PC-9 (cell line): ENCODE results near the gene NID1. TPM values are rescaled to one million over a fixed set of nuclear protein-coding genes. Genes with fewer than 3 reads are reported as not detected.

ENCODE experiments used
- BruUV-seq: library from RNA; stranded (reverse); fragments of 400-500 nt; replicated peaks from 2 replicates; lab custom pipeline; 2021; lab: Mats Ljungman, UMichigan
- CTCF ChIA-PET: fragments of 300-600 bp; sonication (Branson Sonifier 250); formaldehyde crosslinking; loops from one replicate; lab custom pipeline; 2022; ENCODE audit warnings: antibody characterized with exemption; lab: Charles Lee
- POLR2A ChIA-PET: fragments of 300-600 bp; sonication (Branson Sonifier 250); formaldehyde crosslinking; loops from one replicate; lab custom pipeline; 2022; ENCODE audit warnings: antibody characterized with exemption; ENCODE audit not compliant: unreplicated experiment; lab: Charles Lee
- DNase-seq, 2 experiments: peaks; one replicate each; pipeline versions ENCODE4 v3.0.0 to v3.0.0-alpha.2; 2015 to 2022; ENCODE audit warnings: mixed read lengths in 1 of 2
- H2AFZ ChIP-seq: fragments of 200-600 bp; sonication (generic); 2 replicates; pipeline ENCODE4 v1.8.1; 2017; ENCODE audit warnings: antibody characterized with exemption
- H3F3A ChIP-seq: fragments of 200-600 bp; sonication (generic); 2 replicates; pipeline ENCODE4 v1.8.1; 2017; ENCODE audit warnings: antibody characterized with exemption, mild to moderate bottlenecking, low read depth; ENCODE audit not compliant: insufficient read depth
- H3K27ac ChIP-seq: fragments of 200-600 bp; sonication (generic); 2 replicates; pipeline ENCODE4 v1.6.1; 2016; ENCODE audit warnings: mixed run types
- H3K27me3 ChIP-seq: fragments of 200-600 bp; sonication (generic); 2 replicates; pipeline ENCODE4 v1.6.1; 2016; ENCODE audit warnings: low read depth, mixed run types; ENCODE audit not compliant: insufficient read depth
- H3K36me3 ChIP-seq: fragments of 200-600 bp; sonication (generic); 2 replicates; pipeline ENCODE4 v1.6.1; 2016; ENCODE audit warnings: low read depth, mixed run types
- H3K4me1 ChIP-seq: fragments of 200-600 bp; sonication (generic); replicated peaks from 2 replicates; pipeline ENCODE4 v1.6.1; 2016; ENCODE audit warnings: mixed run types; ENCODE audit not compliant: insufficient read depth
- H3K4me2 ChIP-seq: fragments of 200-600 bp; sonication (generic); 2 replicates; pipeline ENCODE4 v1.6.1; 2017; ENCODE audit warnings: mixed run types
- H3K4me3 ChIP-seq: fragments of 200-600 bp; sonication (generic); 2 replicates; pipeline ENCODE4 v1.6.1; 2016; ENCODE audit warnings: mixed run types
- H3K79me2 ChIP-seq: fragments of 200-600 bp; sonication (generic); 2 replicates; pipeline ENCODE4 v1.6.1; 2017; ENCODE audit warnings: low read depth, mixed run types
- H3K9me2 ChIP-seq: fragments of 200-600 bp; sonication (generic); 2 replicates; pipeline ENCODE4 v1.8.1; 2017; ENCODE audit warnings: mild to moderate bottlenecking; ENCODE audit not compliant: insufficient read depth
- H3K9me3 ChIP-seq: fragments of 200-600 bp; sonication (generic); 2 replicates; pipeline ENCODE4 v1.8.1; 2016; ENCODE audit warnings: low read depth; ENCODE audit not compliant: insufficient read depth
- H4K20me1 ChIP-seq: fragments of 200-600 bp; sonication (generic); 2 replicates; pipeline ENCODE4 v1.8.1; 2017; ENCODE audit not compliant: insufficient read depth
- EZH2 ChIP-seq: fragments of 200-600 bp; sonication (generic); IDR thresholded peaks from 2 replicates; pipeline ENCODE4 v1.8.0; 2017; ENCODE audit warnings: antibody characterized with exemption, low read depth
- intact Hi-C: fragments of 100-400 bp; cut with micrococcal nuclease; formaldehyde crosslinking; loops from one replicate; pipeline ENCODE4 v1.10.0; 2022; ENCODE audit not compliant: unreplicated experiment
- total RNA-seq: library from RNA; stranded (reverse); gene quantifications from 2 replicates; pipeline ENCODE4 v1.2.3, GENCODE V29; 2021
- TF ChIP-seq, protein P1 (sequence below): fragments of 200-600 bp; sonication (generic); conservative IDR thresholded peaks from 2 replicates; pipeline ENCODE4 v1.6.1; 2017; ENCODE audit warnings: mixed run types, antibody characterized with exemption, mild to moderate bottlenecking, moderate library complexity

The NID1 gene
- total RNA-seq, 1 experiment from 2014 or later = not detected

DNA sequence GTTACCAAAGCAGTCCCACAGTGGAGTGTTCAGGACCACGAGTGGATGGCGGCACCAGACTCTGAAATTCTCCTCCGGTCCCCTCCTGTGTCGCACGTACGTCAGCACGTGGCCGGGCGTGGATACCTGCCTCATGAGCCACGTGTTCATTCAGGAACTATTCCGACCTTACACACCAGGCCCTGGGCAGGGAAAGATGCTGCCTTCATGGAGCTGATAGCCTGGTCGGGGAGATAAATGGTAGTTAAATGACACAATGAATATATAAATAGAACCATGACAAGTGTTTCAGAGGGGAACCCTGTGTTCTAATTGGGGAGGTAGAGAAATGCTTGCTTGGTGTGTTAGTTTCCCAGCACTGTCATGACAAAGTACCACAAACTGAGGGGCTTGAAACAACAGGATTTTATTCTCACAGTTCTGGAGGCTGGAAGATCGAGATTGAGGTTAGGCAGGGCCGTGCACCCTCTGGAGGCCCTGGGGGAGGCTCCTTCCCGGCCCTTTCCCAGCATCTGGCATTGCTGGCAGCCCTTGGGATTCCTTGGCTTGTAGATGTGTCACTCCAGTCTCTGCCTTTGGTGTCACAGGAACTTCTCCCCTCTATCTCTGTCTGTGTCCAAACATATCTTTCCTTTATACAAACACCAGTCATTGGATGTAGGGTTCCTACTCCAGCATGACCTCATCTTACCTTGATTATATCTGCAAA lies 48.6 kb upstream of the NID1 start:
- ChIA-PET CTCF (no interaction called here), POLR2A (no interaction called here)
- H2AFZ ChIP-seq = no peak overlapping the region
- H3K9me2 ChIP-seq = no peaks in the 10 kb centered on the region
- H3K79me2 ChIP-seq = no peaks in the 10 kb centered on the region
- intact Hi-C loops = no loop called here
- TF ChIP-seq EZH2 = no peak
- TF ChIP-seq, protein P1, sequence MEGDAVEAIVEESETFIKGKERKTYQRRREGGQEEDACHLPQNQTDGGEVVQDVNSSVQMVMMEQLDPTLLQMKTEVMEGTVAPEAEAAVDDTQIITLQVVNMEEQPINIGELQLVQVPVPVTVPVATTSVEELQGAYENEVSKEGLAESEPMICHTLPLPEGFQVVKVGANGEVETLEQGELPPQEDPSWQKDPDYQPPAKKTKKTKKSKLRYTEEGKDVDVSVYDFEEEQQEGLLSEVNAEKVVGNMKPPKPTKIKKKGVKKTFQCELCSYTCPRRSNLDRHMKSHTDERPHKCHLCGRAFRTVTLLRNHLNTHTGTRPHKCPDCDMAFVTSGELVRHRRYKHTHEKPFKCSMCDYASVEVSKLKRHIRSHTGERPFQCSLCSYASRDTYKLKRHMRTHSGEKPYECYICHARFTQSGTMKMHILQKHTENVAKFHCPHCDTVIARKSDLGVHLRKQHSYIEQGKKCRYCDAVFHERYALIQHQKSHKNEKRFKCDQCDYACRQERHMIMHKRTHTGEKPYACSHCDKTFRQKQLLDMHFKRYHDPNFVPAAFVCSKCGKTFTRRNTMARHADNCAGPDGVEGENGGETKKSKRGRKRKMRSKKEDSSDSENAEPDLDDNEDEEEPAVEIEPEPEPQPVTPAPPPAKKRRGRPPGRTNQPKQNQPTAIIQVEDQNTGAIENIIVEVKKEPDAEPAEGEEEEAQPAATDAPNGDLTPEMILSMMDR = no peak
- no peaks in the 10 kb centered on the region for H3F3A ChIP-seq
- 0 out of 2 replicates have a peak, but pooled peaks cover 4% of the 10 kb centered on the region for H3K4me1 ChIP-seq
- no peak overlapping the region for H3K27ac ChIP-seq
- no peak overlapping the region for H3K4me2 ChIP-seq
- no peaks in the 10 kb centered on the region for H3K9me3 ChIP-seq
- no peak overlapping the region for H3K4me3 ChIP-seq
- no peaks in the 10 kb centered on the region for H4K20me1 ChIP-seq
- no peak for DNase-seq
- H3K27me3 ChIP-seq = no peaks in the 10 kb centered on the region
- BruUV-seq = no TSS peak
- no peaks in the 10 kb centered on the region for H3K36me3 ChIP-seq

DNA sequence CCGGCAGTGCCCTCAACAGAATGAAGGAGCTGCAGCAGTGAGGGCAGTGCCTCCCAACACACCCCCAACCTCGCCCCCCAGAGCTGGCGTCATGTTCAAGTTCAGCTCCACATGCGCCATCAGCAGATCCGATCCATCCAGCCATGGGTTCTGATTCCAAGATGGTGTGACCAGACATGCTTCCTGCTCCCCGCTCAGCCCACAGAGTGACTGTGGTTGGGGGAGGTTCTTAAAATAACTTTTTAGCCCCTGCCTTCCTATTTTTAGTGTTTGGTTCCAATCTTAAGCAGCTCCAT lies 47.4 kb upstream of the NID1 start:
- no peak for DNase-seq
- no peaks in the 10 kb centered on the region for H3F3A ChIP-seq
- H3K27ac ChIP-seq = no peak overlapping the region
- H3K4me1 ChIP-seq = 0 out of 2 replicates have a peak, but pooled peaks cover 4% of the 10 kb centered on the region
- no peaks in the 10 kb centered on the region for H3K9me2 ChIP-seq
- intact Hi-C loops = no loop called here
- CTCF ChIA-PET = interaction anchor here (0.7 kb wide), 1 partner anchor 29 kb away, joined by 17 read pairs; no protein-coding TSS in a partner anchor
- H2AFZ ChIP-seq = no peak overlapping the region
- no peaks in the 10 kb centered on the region for H3K36me3 ChIP-seq
- POLR2A ChIA-PET = interaction anchor here (0.6 kb wide), 1 partner anchor 677 kb away, joined by 3 read pairs; no protein-coding TSS in a partner anchor
- no peaks in the 10 kb centered on the region for H3K27me3 ChIP-seq
- no peaks in the 10 kb centered on the region for H3K9me3 ChIP-seq
- H3K4me2 ChIP-seq = no peak overlapping the region
- H3K4me3 ChIP-seq = no peak overlapping the region
- H4K20me1 ChIP-seq = no peaks in the 10 kb centered on the region
- TF ChIP-seq EZH2 = no peak
- TF ChIP-seq, protein P1 = no peak
- H3K79me2 ChIP-seq = no peaks in the 10 kb centered on the region
- no TSS peak for BruUV-seq

DNA sequence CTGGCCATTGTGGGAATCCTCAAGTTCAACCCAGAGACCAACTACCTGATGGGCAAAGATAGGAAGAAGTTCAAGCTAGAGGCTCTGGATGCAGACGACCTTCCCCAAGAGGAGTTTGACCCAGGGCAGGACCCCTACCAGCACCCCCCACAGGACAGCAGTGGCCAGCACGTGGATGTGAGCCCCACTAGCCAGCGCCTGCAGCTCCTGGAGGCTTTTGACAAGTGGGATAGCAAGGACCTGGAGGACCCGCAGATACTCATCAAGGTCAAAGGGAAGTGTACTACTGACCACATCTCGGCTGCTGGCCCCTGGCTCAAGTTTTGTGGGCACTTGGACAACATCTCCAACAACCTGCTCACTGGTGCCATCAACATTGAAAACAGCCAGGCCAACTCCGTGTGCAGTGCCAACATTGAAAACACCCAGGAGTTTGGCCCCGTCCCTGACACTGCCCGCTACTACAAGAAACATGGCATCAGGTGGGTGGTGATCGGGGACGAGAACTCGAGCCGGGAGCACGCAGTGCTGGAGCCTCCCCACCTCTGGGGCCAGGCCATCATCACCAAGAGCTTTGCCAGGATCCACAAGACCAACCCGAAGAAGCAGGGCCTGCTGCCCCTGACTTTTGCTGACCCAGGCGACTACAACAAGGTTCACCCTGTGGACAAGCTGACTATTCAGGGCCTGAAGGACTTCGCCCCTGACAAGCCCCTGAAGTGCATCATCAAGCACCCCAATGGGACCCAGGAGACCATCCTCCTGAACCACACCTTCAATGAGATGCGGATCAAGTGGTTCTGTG lies 46.8 kb upstream of the NID1 start:
- H4K20me1 ChIP-seq = no peaks in the 10 kb centered on the region

More for the DNA sequence above, 46.8 kb upstream of the NID1 start:
- intact Hi-C loops = no loop called here
- no peaks in the 10 kb centered on the region; the same call in 1 of the 2 replicates for H3F3A ChIP-seq
- H3K4me1 ChIP-seq = 0 out of 2 replicates have a peak, but pooled peaks cover 4% of the 10 kb centered on the region
- no peak overlapping the region for H3K27ac ChIP-seq
- ChIA-PET POLR2A (interaction anchor here (0.6 kb wide), 1 partner anchor 677 kb away, joined by 3 read pairs; no protein-coding TSS in a partner anchor), CTCF (interaction anchor here (0.7 kb wide), 1 partner anchor 30 kb away, joined by 17 read pairs; no protein-coding TSS in a partner anchor)
- no peaks in the 10 kb centered on the region for H3K27me3 ChIP-seq
- TF ChIP-seq, protein P1 = no peak
- TF ChIP-seq EZH2 = no peak
- no peaks in the 10 kb centered on the region for H3K9me2 ChIP-seq
- no TSS peak for BruUV-seq
- no peak overlapping the region for H2AFZ ChIP-seq
- DNase-seq = no peak
- H3K4me3 ChIP-seq = no peak overlapping the region
- H3K36me3 ChIP-seq = no peaks in the 10 kb centered on the region
- no peak overlapping the region for H3K4me2 ChIP-seq
- no peaks in the 10 kb centered on the region for H3K9me3 ChIP-seq
- no peaks in the 10 kb centered on the region for H3K79me2 ChIP-seq
